Measurements from ENCODE around the gene SUPT16H.

The SUPT16H gene

DNA sequence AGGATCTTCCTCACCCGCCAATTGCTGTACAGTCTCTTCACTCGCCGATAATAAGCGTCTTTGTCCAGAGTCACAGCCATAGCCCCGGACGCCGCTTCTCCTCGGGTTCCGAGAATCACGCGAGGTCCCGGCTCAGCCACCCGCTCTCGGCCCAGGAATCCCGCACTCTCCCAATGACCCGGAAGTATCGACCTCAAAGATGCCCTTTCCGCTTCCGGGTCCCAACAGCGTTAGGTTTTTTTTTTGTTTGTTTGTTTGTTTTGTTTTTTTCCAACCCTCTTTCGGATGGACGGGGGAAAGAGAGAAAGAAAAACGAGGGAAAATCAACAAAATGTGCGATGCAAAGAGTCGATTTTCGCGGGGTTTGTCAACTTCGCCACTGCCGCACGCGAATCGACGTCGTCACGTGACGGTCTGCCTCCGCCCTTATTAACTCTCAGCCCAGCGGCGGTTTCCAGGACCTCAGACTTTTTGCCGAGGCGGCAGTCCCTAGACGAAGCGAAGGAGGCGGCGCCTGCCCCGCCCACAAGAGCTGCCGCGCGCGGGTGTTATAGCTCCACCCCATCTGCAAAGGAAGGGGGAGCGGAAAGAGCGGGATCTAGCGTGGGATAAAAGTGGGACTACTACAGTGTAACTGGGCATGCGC lies at the start of gene SUPT16H:
Gene SUPT16H (minus strand): TSS at position 172 of the 646 bp plus-strand sequence. CDS start 92 bp downstream, at position 80.
- Histone ChIP-seq H3K4me3 (ENCODE audit: low read depth, low read length) (peak within 1 kb of the TSS; percentile 100), H3K4me1 (ENCODE audit: control insufficient read depth, insufficient read depth, low read length) (peaks cover 3% of the 10 kb centered on the region), H3K36me3 (ENCODE audit: control insufficient read depth, insufficient read depth, low read length) (peaks cover 20% of the 10 kb centered on the region), H3K9me3 (ENCODE audit: control insufficient read depth, insufficient read depth, low read length) (no peaks in the 10 kb centered on the region), H3K27me3 (ENCODE audit: control insufficient read depth, insufficient read depth, low read length) (no peaks in the 10 kb centered on the region), H3K9ac (ENCODE audit: low read depth, low read length) (peak within 1 kb of the TSS; percentile 100)

DNA sequence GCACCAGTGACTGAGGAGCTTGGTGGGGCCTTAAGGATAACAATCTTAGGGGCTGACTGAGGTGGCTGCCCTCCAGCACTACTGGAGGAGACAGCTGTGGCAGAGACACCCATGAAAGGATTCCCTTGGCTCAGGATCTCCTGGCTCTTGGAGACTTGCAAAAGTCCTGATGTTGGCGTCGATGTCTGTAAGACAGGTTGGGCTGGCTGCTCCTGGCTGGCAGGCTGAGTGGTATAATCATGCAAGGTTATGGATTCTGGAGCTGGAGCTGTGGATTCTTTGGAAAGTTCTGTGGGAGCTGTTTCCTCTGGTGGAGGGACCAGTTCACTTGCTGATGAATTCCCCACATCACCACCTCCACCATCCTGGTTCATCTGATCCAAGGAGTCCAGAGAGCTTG lies 47.3 kb upstream of the SUPT16H start:
- no peak overlapping the region for H3K9ac ChIP-seq (ENCODE audit: low read depth, low read length)
- H3K36me3 ChIP-seq (ENCODE audit: control insufficient read depth, insufficient read depth, low read length), result peaks cover 46% of the 10 kb centered on the region
- H3K4me3 ChIP-seq (ENCODE audit: low read depth, low read length), result no peak overlapping the region
- peaks cover 7% of the 10 kb centered on the region for H3K4me1 ChIP-seq (ENCODE audit: control insufficient read depth, insufficient read depth, low read length)
- H3K27me3 ChIP-seq (ENCODE audit: control insufficient read depth, insufficient read depth, low read length), result no peaks in the 10 kb centered on the region
- no peaks in the 10 kb centered on the region for H3K9me3 ChIP-seq (ENCODE audit: control insufficient read depth, insufficient read depth, low read length)

DNA sequence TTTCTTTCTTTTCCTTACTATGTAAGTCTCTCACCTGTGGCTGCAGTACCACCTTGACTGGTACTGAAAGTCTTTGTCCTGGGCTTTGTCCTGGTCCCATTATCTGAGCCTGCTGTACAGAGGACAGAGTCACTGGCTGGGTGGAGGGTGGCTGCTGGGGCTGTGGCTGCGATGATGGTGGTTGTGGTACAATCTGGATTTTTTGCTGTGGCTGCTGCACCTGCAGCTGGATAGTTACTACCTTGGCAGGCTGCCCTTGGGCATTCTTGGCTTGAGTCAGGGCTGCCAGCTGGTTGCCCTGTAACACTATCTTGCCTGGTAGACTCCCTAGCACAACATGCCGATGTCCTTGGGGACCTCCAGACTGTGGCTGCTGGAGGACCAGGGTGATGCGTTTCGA lies 45.1 kb upstream of the SUPT16H start:
- peaks cover 60% of the 10 kb centered on the region for H3K36me3 ChIP-seq (ENCODE audit: control insufficient read depth, insufficient read depth, low read length)
- H3K4me1 ChIP-seq (ENCODE audit: control insufficient read depth, insufficient read depth, low read length), result no peaks in the 10 kb centered on the region
- H3K4me3 ChIP-seq (ENCODE audit: low read depth, low read length), result no peak overlapping the region
- H3K9me3 ChIP-seq (ENCODE audit: control insufficient read depth, insufficient read depth, low read length), result no peaks in the 10 kb centered on the region
- H3K27me3 ChIP-seq (ENCODE audit: control insufficient read depth, insufficient read depth, low read length), result no peaks in the 10 kb centered on the region
- H3K9ac ChIP-seq (ENCODE audit: low read depth, low read length), result no peak overlapping the region

DNA sequence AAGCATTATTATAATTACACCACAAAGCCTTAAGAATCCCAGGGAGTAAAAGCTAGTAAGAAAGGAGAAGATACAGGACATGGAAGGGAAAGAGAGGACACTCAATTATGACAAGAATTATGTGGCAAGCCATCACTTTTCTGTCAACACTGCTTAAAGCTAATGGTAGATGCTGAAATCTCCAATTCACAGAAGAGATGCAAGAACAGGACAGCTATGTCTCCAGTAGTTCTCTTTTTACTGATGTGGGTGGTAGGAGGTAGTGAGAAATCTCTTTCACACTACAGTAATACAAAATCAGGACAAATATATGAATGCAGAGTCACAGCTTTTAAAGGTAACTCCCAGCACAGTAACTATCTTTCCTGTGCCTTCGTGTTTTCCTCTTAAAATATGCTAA lies 42.9 kb upstream of the SUPT16H start:
- Histone ChIP-seq H3K9me3 (ENCODE audit: control insufficient read depth, insufficient read depth, low read length) (no peaks in the 10 kb centered on the region), H3K9ac (ENCODE audit: low read depth, low read length) (no peak overlapping the region), H3K4me1 (ENCODE audit: control insufficient read depth, insufficient read depth, low read length) (no peaks in the 10 kb centered on the region), H3K36me3 (ENCODE audit: control insufficient read depth, insufficient read depth, low read length) (peaks cover 77% of the 10 kb centered on the region), H3K27me3 (ENCODE audit: control insufficient read depth, insufficient read depth, low read length) (no peaks in the 10 kb centered on the region), H3K4me3 (ENCODE audit: low read depth, low read length) (no peak overlapping the region)

DNA sequence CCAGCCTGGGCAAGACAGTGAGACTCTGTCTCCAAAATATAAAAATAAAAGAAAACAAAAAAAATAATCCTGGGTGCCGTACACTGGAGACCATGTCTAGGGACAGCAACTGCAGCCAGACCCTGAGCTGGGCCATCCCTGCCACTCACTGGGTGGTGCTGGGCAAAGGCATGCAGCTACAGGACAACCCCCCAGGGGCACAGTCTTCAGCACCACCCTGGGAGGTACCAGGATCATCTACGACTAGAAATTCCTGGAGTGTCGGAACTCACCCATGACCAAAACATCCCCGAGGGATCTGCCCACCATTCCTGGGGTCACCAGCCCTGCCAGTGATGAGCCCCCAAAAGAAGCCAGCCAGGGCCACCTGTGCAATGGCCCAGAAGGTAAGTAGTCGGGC lies 35.7 kb upstream of the SUPT16H start:
- H3K9ac ChIP-seq (ENCODE audit: low read depth, low read length), result no peak overlapping the region
- H3K36me3 ChIP-seq (ENCODE audit: control insufficient read depth, insufficient read depth, low read length), result peaks cover 39% of the 10 kb centered on the region
- H3K27me3 ChIP-seq (ENCODE audit: control insufficient read depth, insufficient read depth, low read length), result no peaks in the 10 kb centered on the region
- no peaks in the 10 kb centered on the region for H3K9me3 ChIP-seq (ENCODE audit: control insufficient read depth, insufficient read depth, low read length)
- H3K4me3 ChIP-seq (ENCODE audit: low read depth, low read length), result no peak overlapping the region
- H3K4me1 ChIP-seq (ENCODE audit: control insufficient read depth, insufficient read depth, low read length), result no peaks in the 10 kb centered on the region

DNA sequence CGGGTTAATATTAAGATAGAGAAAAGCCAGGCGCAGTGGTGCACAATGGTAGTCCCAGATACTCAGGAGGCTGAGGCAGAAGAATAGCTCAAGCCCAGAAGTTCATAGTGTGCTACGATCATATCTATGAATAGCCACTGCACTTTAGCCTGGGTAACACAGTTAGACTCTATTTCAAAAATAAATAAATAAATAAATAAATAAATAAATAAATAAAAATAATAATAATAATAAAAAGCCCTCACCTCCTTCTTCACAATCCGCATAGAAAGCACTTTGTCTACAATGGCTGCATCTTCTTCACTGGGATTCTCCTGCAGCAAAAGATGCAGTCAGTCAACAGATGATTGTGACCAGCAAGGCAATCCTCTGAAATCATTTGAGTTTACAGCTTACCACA lies 31.5 kb upstream of the SUPT16H start:
- Histone ChIP-seq H3K9me3 (ENCODE audit: control insufficient read depth, insufficient read depth, low read length) (no peaks in the 10 kb centered on the region), H3K9ac (ENCODE audit: low read depth, low read length) (no peak overlapping the region), H3K4me1 (ENCODE audit: control insufficient read depth, insufficient read depth, low read length) (no peaks in the 10 kb centered on the region), H3K27me3 (ENCODE audit: control insufficient read depth, insufficient read depth, low read length) (no peaks in the 10 kb centered on the region), H3K4me3 (ENCODE audit: low read depth, low read length) (no peak overlapping the region), H3K36me3 (ENCODE audit: control insufficient read depth, insufficient read depth, low read length) (peaks cover 41% of the 10 kb centered on the region)

DNA sequence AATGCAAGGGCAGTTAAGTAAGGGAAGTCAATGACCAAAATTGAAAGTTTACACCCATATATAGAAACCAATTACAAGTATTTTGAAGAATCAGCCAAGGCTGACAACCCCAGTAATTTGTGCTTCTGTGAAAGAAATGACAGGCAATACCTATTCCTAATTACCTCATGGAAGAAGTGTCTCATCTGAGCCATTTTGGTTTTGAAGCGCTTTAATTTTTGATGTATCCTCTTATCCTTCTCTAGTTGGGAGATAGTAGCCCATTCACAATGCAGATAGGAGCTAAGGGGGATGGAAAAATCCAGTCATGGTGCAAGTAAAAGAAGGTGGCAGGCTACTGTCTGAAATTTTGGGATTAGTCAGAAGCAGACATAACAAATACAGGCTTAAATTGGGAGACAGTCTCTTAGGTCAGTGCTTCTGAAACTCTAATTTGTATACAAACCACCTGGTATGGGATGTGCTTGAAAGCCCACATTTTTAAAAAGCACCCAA lies 30.4 kb upstream of the SUPT16H start:
- Histone ChIP-seq H3K4me1 (ENCODE audit: control insufficient read depth, insufficient read depth, low read length) (no peaks in the 10 kb centered on the region), H3K9me3 (ENCODE audit: control insufficient read depth, insufficient read depth, low read length) (no peaks in the 10 kb centered on the region), H3K27me3 (ENCODE audit: control insufficient read depth, insufficient read depth, low read length) (no peaks in the 10 kb centered on the region), H3K36me3 (ENCODE audit: control insufficient read depth, insufficient read depth, low read length) (peaks cover 42% of the 10 kb centered on the region), H3K9ac (ENCODE audit: low read depth, low read length) (no peak overlapping the region), H3K4me3 (ENCODE audit: low read depth, low read length) (no peak overlapping the region)

DNA sequence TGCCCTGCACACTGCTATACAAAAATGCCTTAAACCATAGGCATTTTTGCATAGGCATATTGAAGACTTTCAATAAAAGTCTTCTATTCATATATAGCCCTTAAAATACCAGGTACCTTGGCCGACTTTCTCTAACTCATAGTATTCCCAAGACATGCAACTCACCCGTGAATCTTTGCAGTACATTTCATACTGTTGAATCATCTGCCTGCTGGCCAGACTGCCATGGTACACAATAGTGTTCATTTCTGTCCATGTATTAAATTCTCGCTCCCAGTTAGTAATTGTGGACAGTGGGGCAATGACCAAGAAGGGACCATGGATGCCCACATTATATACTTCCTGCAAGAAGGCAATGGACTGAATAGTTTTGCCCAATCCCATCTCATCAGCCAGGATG lies 24.3 kb upstream of the SUPT16H start:
- Histone ChIP-seq H3K27me3 (ENCODE audit: control insufficient read depth, insufficient read depth, low read length) (no peaks in the 10 kb centered on the region), H3K4me1 (ENCODE audit: control insufficient read depth, insufficient read depth, low read length) (no peaks in the 10 kb centered on the region), H3K36me3 (ENCODE audit: control insufficient read depth, insufficient read depth, low read length) (peaks cover 65% of the 10 kb centered on the region), H3K4me3 (ENCODE audit: low read depth, low read length) (no peak overlapping the region), H3K9ac (ENCODE audit: low read depth, low read length) (no peak overlapping the region), H3K9me3 (ENCODE audit: control insufficient read depth, insufficient read depth, low read length) (no peaks in the 10 kb centered on the region)

DNA sequence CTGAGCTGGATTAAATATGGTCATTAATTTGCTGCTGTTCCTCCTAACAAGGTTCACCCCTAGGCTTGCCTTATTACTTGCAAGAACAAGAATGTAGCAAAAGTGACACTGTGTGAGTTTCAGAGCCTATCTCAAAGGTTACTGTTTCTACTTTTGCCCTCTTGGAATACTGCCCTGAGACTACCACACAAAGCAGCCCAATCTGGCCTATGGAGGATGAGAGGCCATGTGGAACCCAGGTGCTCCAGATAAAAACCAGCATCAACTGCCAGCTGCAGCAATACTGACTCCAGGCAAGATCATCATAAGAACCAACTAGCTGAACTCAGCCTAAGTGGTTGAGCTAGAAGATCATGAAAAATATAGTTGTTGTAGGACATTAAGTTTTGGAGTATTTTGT lies 22.4 kb upstream of the SUPT16H start:
- Histone ChIP-seq H3K9me3 (ENCODE audit: control insufficient read depth, insufficient read depth, low read length) (no peaks in the 10 kb centered on the region), H3K36me3 (ENCODE audit: control insufficient read depth, insufficient read depth, low read length) (peaks cover 75% of the 10 kb centered on the region), H3K4me1 (ENCODE audit: control insufficient read depth, insufficient read depth, low read length) (no peaks in the 10 kb centered on the region), H3K27me3 (ENCODE audit: control insufficient read depth, insufficient read depth, low read length) (no peaks in the 10 kb centered on the region), H3K4me3 (ENCODE audit: low read depth, low read length) (no peak overlapping the region), H3K9ac (ENCODE audit: low read depth, low read length) (no peak overlapping the region)

DNA sequence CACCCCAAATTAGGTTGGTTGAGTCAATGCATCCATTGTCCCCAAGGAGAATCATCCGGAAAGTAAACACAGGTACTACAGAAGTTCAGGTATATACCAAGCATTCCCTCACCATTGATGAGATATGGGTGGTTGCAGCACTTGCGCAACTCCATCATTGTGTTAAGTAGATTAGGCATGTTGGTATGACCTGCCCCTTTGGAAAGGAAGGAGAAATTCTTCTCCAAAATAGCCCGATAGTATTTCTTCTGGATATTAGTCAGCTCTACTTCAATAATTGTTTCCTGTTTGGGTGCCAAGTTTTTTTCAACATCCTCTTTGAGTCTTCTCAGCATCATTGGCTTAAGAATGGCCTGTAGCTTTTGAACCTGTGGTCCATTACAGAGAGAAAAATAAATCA lies 21.3 kb upstream of the SUPT16H start:
- H3K36me3 ChIP-seq (ENCODE audit: control insufficient read depth, insufficient read depth, low read length), result peaks cover 76% of the 10 kb centered on the region

DNA sequence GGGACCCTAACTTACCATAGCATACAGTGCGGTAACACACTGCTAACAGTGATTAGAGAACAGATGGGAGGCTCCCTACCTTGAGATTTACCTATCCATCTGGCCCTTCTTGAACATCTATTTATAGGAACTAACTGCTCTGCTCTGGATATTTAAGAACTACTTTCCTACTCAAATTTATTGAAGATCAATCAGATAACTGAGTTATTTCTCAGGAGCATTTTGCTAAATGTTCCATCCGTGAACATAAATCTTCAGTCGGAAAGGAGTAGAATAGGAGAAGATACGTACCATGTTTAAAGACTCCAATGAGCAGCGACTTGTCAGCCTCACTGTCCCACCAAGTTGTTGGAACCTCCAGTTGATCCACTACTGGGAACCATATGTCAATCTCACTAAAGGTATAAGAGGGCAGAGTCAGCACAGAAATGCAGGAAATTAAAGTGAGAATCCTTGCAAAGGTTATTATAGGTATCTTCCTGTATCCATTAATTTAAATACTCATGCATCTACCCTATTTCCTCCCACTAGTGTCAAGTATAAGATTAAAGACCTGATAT lies 15.6 kb upstream of the SUPT16H start:
- no peak overlapping the region for H3K9ac ChIP-seq (ENCODE audit: low read depth, low read length)
- H3K27me3 ChIP-seq (ENCODE audit: control insufficient read depth, insufficient read depth, low read length), result no peaks in the 10 kb centered on the region
- H3K36me3 ChIP-seq (ENCODE audit: control insufficient read depth, insufficient read depth, low read length), result peaks cover 78% of the 10 kb centered on the region

More for the DNA sequence above, 21.3 kb upstream of the SUPT16H start:
- H3K27me3 ChIP-seq (ENCODE audit: control insufficient read depth, insufficient read depth, low read length), result no peaks in the 10 kb centered on the region
- no peak overlapping the region for H3K9ac ChIP-seq (ENCODE audit: low read depth, low read length)
- no peak overlapping the region for H3K4me3 ChIP-seq (ENCODE audit: low read depth, low read length)
- no peaks in the 10 kb centered on the region for H3K9me3 ChIP-seq (ENCODE audit: control insufficient read depth, insufficient read depth, low read length)
- no peaks in the 10 kb centered on the region for H3K4me1 ChIP-seq (ENCODE audit: control insufficient read depth, insufficient read depth, low read length)

DNA sequence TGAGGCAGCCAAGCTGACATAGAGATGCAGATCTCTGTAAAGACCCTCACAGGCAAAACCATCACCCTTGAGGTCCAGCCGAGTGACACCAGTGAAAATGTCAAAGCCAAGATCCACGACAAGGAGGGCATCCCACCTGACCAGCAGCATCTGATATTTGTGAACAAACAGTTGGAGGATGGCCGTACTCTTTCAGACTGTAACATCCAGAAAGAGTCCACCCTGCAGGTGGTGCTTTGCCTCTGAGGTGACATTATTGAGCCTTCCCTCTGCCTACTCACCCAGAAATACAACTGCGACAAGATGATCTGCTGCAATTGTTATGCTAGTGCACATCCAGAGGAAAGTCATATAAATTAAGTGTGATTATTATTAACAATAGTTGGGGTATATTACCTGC lies 15.1 kb upstream of the SUPT16H start:
- Histone ChIP-seq H3K4me1 (ENCODE audit: control insufficient read depth, insufficient read depth, low read length) (no peaks in the 10 kb centered on the region), H3K9ac (ENCODE audit: low read depth, low read length) (no peak overlapping the region), H3K4me3 (ENCODE audit: low read depth, low read length) (no peak overlapping the region), H3K9me3 (ENCODE audit: control insufficient read depth, insufficient read depth, low read length) (no peaks in the 10 kb centered on the region), H3K27me3 (ENCODE audit: control insufficient read depth, insufficient read depth, low read length) (no peaks in the 10 kb centered on the region), H3K36me3 (ENCODE audit: control insufficient read depth, insufficient read depth, low read length) (peaks cover 79% of the 10 kb centered on the region)

More for the DNA sequence above, 15.6 kb upstream of the SUPT16H start:
- Histone ChIP-seq H3K4me3 (ENCODE audit: low read depth, low read length) (no peak overlapping the region), H3K9me3 (ENCODE audit: control insufficient read depth, insufficient read depth, low read length) (no peaks in the 10 kb centered on the region), H3K4me1 (ENCODE audit: control insufficient read depth, insufficient read depth, low read length) (no peaks in the 10 kb centered on the region)

Measured in iPS-15b (cell line).